SIG-M5 treated with dmso at 0.1 percent for 504 hours (cell line): ENCODE results near the gene FER.
"Not testable (repeated sequence)": the region's sequence is repeated elsewhere in the genome, so short reads cannot be mapped to it uniquely, and the experiment has no call there.

ENCODE experiments used
- DNase-seq: peaks from one replicate; lab custom pipeline; 2025; ENCODE audit not compliant: unreplicated experiment; lab: John Stamatoyannopoulos, UW

The FER gene

GRCh38 chr5:108876451-108876850, 128.8 kb downstream of the FER start:
- no peak for DNase-seq

DNA sequence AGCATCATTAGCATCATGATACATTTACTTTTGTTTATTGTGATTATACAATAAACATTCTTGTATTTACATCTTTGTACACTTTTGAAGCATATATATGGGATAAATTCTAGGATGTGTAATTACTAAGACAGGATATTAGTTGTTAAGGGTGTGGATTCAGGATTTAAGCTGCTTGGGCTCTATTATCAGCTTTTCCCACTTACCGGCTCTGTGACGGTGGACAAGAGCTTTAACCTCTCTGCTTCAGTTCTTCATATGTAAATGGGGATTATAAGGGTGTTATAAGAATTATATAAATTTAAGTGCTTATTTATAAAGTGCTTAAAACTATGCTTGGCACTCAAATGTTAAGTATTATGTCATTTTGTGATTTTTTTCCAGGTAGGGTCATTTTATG, 131.1 kb downstream of the FER start:
- DNase-seq, result no peak

DNA sequence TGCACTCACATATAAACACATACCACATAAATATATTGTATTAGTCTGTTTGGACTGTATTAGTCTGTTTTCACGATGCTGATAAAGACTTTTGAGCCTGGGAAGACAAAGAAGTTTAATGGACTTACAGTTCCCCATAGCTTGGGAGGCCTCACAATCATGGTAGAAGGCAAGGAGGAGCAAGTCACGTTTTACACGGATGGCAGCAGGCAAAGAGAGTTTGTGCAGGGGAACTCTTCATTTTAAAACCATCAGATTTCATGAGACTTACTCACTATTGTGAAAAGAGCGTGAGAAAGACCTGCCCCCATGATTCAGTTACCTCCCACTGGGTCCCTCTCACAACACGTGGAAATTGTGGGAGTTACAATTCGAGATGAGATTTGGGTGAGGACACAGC, 133.4 kb downstream of the FER start:
- no peak for DNase-seq

GRCh38 chr5:108884736-108885135, 137.0 kb downstream of the FER start:
- no peak for DNase-seq

GRCh38 chr5:108898257-108898656, 150.6 kb downstream of the FER start:
- DNase-seq, result no peak

GRCh38 chr5:108898707-108899106, 151.0 kb downstream of the FER start:
- DNase-seq, result no peak

DNA sequence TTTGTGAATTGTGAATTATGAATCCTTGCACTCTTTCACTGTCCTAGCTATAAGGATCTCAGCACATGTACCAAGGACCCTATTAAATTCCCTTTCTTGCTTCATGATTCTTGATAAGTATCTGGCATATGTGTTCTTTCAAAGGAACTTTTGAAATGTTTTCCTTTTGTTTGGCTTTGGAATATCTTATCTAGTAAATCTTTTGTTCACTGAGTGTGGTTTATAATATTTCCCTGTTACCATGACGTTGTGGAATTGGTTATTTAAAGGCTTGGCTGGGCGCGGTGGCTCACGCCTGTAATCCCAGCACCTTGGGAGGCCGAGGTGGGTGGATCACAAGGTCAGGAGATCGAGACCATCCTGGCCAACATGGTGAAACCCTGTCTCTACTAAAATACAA, 151.5 kb downstream of the FER start:
- DNase-seq, result not testable (repeated sequence)

GRCh38 chr5:108900668-108901067, 153.0 kb downstream of the FER start:
- no peak for DNase-seq

- DNase-seq, result no peak
Measured at GRCh38 chr5:108905805-108906204, 158.1 kb downstream of the FER start.

- no peak for DNase-seq
Measured at GRCh38 chr5:108910627-108911026, 162.9 kb downstream of the FER start.

DNA sequence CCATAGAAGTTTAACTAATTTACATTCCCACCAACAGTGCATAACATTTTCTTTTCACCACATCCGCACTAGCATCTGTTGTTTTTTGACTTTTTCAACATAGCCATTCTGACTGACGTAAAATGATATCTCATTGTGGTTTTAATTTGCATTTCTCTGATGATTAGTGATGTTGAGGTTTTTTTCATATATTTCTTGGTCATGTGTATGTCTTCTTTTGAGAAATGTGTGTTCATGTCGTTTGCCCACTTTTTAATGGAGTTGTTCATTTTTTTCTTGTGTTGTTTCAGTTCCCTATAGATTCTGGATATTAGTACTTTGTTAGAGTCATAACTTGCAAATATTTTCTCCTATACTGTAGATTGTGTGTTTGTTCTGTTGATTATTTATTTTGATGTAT, 163.4 kb downstream of the FER start:
- no peak for DNase-seq

- no peak for DNase-seq
Measured at GRCh38 chr5:108917596-108917995, 169.9 kb downstream of the FER start.

GRCh38 chr5:108919591-108920326, 172.1 kb downstream of the FER start:
- DNase-seq, result no peak

DNA sequence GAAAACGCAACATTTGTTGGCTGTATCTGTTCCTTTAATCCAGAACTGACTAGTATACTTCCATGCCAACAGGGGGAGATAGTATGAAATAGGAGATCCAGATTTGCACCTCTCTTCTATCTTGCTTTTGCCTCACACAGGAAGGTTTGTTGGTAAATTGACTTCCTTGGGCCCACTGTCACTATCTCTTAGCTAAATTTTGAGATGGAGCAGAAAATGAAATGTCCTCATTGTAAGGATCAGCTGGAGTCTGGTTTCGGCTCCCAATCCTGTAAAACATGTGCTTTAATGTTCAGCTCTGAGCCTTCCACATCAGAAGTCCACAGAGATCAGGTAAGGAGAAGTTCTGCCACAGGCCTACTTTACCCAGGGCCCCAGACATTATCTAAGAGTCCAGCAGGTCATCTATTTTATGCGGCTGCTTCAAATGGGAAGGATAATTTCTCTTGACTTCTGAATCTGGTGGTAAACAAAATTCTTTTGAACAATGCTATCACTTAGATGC, 176.8 kb downstream of the FER start:
- DNase-seq, result no peak

DNA sequence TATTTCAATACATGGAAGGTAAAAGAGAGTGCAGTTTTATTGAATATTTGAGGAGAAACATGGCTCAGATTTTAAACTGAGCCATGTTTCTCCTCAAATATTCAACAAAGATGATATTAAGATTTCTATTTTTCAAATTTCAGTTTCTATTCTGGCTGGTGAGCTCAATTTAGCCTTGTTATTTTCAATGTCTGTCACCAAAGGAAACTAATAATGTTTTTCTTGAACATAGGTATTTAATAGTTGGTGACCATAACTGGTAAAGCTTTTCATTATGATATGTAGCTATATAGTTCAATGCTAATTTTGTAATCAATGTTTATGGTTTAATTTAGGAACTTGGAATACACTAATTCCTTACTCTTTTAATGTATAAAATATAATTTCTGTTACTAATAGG, 177.4 kb downstream of the FER start:
- DNase-seq, result no peak

DNA sequence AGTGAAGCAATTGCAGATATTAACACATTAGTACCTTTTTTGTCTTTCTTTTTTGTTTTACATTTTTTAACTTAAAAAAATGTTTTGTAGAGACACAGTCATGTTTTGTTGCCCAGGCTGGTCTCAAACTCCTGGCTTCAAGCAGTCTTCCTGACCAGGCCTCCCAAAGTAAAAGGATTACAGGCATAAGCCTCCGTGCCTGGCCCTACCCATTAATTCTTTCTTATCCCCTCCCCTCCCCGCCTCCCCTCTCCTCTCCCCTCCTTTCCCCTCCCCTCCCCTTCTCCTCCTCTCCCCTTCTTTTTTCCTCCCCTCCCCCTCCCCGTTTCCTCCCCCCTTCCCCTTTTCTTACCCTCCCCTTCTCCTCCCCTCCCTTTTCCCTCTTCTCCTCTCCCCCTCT, 182.4 kb downstream of the FER start:
- DNase-seq, result no peak

GRCh38 chr5:108935611-108936010, 187.9 kb downstream of the FER start:
- DNase-seq, result no peak

- no peak for DNase-seq
Measured at GRCh38 chr5:108937221-108937620, 189.5 kb downstream of the FER start.

DNA sequence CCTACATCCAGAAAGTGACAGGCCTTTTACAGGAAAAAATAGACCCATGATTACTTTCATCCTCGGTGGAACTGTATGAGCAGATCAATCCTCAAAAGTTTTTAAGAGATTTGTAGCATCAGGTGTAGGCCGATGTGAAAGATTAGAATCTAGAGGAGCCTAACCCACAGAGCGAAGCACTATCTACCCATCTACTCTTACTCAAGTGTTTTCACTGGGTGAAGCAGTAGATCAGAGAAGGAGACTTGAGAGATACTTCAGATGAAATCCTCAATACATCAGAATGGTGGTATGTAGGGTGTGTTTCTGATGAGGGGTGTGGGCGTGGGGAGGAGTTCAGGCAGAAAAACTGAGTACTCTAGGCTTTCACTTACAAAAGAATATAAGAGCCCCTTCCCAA, 192.8 kb downstream of the FER start:
- no peak for DNase-seq

DNA sequence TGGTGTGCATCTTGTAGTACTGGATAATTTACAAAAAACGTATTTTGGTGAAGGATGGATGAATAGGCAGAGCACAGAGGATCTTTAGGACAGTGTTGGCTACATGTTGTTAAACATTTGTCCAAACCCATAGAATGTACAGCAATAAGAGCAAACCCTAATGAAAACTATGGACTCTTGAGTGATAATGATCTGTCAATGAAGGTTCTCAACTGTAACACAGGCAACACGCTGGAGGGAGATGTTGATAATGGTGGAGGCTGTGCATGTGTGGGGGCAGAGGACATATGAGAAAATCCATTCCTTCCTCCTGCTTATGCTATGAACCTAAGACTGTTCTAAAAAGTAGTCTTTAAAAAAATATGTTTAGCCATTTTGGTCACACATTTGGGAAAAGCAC, 194.0 kb downstream of the FER start:
- no peak for DNase-seq

DNA sequence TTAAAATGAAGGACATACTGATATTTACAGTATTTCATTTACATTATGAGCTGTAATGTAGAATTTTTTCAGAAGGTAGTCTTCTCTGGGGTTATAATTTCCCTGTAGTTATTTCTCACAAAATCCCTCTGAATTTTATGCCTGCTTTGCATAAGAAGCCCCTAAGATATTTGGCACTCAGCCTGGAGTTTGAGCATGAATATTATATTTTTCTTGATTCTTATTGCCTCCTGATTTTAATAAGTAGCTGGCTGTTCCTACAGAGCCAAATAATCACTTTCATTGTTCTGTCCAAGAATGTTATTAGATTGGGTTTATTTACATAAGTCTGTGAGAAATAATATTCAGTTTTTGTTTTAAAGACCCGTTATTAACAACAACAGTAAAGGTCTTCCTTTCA, 195.0 kb downstream of the FER start:
- DNase-seq, result no peak

DNA sequence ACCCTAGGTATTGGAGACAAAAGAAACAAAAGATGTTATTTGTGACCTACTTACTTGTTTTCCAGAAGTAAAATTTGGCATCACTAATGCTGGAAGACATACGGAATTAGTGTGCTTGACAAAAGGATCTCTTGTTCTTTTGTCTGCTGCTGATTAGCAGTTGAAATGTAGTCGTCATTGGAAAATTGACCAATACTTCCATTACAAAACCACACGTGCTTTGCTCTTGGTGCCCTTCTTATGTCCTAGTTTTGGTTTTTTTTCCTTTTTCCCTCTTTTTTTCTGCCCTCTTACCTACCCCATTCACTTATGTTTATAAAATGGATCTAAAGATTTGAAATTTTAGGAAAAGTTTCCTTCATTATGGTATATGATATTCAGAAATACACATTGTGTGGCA, 197.4 kb downstream of the FER start:
- no peak for DNase-seq

DNA sequence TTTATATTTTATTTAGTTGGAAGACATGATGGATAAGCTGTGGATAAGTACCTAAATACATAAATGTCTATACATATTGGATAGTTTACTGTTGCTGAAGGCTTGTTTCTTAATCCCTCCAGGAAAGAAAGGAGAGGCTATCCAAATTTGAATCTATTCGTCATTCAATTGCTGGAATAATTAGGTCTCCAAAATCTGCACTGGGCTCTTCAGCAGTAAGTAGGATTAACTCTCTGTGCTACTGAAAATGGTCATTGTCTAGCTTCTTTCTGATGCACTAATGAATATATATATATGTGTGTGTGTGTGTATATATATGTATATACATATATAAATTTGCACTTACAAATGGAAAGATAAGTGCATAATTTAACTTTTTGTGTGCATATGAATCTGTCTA, 198.3 kb downstream of the FER start:
- no peak for DNase-seq
